HFFc6 (cell line): ENCODE measurements around the gene NUBP2. TPM values are rescaled to one million over a fixed set of nuclear protein-coding genes. Genes with fewer than 3 reads are reported as not detected.

Experiments
- DNase-seq: peaks from one replicate; pipeline ENCODE4 v3.0.0-alpha.2; 2018
- H3K27ac Mint-ChIP-seq: 2 replicates; pipeline ENCODE4 v1.8.0; 2020; ENCODE audit warnings: mild to moderate bottlenecking, mixed read lengths
- H3K27me3 Mint-ChIP-seq: 2 replicates; pipeline ENCODE4 v1.8.0; 2021; ENCODE audit warnings: mild to moderate bottlenecking, moderate library complexity, mixed read lengths; ENCODE audit not compliant: insufficient read depth
- H3K36me3 Mint-ChIP-seq: 2 replicates; pipeline ENCODE4 v1.8.0; 2021; ENCODE audit warnings: low read depth, mixed read lengths
- H3K4me1 Mint-ChIP-seq: 2 replicates; pipeline ENCODE4 v1.8.0; 2020; ENCODE audit warnings: low read depth, mixed read lengths
- H3K4me3 Mint-ChIP-seq: 2 replicates; pipeline ENCODE4 v1.8.0; 2020; ENCODE audit warnings: mild to moderate bottlenecking, moderate library complexity, mixed read lengths
- H3K9me3 Mint-ChIP-seq: 2 replicates; pipeline ENCODE4 v1.8.0; 2020; ENCODE audit warnings: mild to moderate bottlenecking, mixed read lengths
- total RNA-seq, 6 experiments: library from RNA; stranded (reverse); fragmentation: NEBNext Ultra II Directional; extraction: Animal tissue kit (Norgen Biotek cat#: 25700); gene quantifications; 2 replicates in 1 of 6; 3 replicates in 5 of 6; pipeline ENCODE4 v1.2.3, GENCODE V29; 2021
- TF ChIP-seq, protein P1 (sequence below): fragments of 200-600 bp; sonication (generic); IDR thresholded peaks from 2 replicates; pipeline ENCODE4 v1.5.0; 2021; ENCODE audit warnings: antibody characterized with exemption, mild to moderate bottlenecking

Gene NUBP2
- total RNA-seq, 6 experiments from 2014 or later: 41.5 to 53.8 (median 43.5) TPM

- peaks cover 18% of the 10 kb centered on the region for H3K4me1 Mint-ChIP-seq
- peaks cover 6% of the 10 kb centered on the region for H3K36me3 Mint-ChIP-seq
- DNase-seq: no peak
- TF ChIP-seq, protein P1, sequence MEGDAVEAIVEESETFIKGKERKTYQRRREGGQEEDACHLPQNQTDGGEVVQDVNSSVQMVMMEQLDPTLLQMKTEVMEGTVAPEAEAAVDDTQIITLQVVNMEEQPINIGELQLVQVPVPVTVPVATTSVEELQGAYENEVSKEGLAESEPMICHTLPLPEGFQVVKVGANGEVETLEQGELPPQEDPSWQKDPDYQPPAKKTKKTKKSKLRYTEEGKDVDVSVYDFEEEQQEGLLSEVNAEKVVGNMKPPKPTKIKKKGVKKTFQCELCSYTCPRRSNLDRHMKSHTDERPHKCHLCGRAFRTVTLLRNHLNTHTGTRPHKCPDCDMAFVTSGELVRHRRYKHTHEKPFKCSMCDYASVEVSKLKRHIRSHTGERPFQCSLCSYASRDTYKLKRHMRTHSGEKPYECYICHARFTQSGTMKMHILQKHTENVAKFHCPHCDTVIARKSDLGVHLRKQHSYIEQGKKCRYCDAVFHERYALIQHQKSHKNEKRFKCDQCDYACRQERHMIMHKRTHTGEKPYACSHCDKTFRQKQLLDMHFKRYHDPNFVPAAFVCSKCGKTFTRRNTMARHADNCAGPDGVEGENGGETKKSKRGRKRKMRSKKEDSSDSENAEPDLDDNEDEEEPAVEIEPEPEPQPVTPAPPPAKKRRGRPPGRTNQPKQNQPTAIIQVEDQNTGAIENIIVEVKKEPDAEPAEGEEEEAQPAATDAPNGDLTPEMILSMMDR: no peak
- peaks cover 3% of the 10 kb centered on the region; the same call in 1 of the 2 replicates for H3K27me3 Mint-ChIP-seq
- no peak overlapping the region for H3K27ac Mint-ChIP-seq
- no peak overlapping the region for H3K4me3 Mint-ChIP-seq
- H3K9me3 Mint-ChIP-seq: no peaks in the 10 kb centered on the region
These were observed 40.0 kb downstream of the NUBP2 start for GRCh38 chr16:1822801-1823200.

GRCh38 chr16:1823821-1824220 lies 41.1 kb downstream of the NUBP2 start:
- TF ChIP-seq, protein P1: peak; percentile 60
- no peak overlapping the region for H3K27ac Mint-ChIP-seq
- peak; percentile 64 for DNase-seq
- no peak overlapping the region for H3K4me3 Mint-ChIP-seq
- H3K4me1 Mint-ChIP-seq: peaks cover 26% of the 10 kb centered on the region
- no peaks in the 10 kb centered on the region for H3K9me3 Mint-ChIP-seq
- H3K27me3 Mint-ChIP-seq: peaks cover 3% of the 10 kb centered on the region; the same call in 1 of the 2 replicates
- peaks cover 6% of the 10 kb centered on the region for H3K36me3 Mint-ChIP-seq

DNA sequence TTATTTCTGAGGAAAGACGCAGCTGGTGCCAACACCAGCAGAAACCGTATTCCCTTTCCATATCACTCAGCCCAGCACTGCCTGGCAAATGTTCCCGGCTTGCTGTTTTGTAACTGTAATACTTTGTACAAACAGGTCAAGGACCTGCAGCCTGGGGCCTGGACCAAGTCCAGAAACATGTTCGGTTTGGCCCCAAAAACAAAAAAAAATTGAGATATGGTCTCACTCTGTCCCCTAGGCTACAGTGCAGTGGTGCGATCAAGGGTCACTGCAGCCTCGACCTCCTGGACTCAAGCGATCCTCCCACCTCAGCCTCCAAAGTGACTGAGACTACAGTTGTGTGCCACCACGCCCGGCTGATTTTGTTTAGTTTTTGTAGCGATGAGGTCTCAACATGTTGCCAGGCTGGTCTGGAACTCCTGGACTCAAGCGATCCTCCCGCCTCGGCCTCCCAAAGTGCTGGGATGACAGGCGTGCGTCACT lies 42.7 kb downstream of the NUBP2 start:
- Mint-ChIP-seq H3K27me3 (peaks cover 3% of the 10 kb centered on the region; the same call in 1 of the 2 replicates), H3K4me3 (peak overlapping the region; percentile 81), H3K36me3 (peaks cover 6% of the 10 kb centered on the region), H3K4me1 (peaks cover 33% of the 10 kb centered on the region), H3K9me3 (no peaks in the 10 kb centered on the region), H3K27ac (no peak overlapping the region)
- no peak for DNase-seq
- TF ChIP-seq, protein P1: no peak

DNA sequence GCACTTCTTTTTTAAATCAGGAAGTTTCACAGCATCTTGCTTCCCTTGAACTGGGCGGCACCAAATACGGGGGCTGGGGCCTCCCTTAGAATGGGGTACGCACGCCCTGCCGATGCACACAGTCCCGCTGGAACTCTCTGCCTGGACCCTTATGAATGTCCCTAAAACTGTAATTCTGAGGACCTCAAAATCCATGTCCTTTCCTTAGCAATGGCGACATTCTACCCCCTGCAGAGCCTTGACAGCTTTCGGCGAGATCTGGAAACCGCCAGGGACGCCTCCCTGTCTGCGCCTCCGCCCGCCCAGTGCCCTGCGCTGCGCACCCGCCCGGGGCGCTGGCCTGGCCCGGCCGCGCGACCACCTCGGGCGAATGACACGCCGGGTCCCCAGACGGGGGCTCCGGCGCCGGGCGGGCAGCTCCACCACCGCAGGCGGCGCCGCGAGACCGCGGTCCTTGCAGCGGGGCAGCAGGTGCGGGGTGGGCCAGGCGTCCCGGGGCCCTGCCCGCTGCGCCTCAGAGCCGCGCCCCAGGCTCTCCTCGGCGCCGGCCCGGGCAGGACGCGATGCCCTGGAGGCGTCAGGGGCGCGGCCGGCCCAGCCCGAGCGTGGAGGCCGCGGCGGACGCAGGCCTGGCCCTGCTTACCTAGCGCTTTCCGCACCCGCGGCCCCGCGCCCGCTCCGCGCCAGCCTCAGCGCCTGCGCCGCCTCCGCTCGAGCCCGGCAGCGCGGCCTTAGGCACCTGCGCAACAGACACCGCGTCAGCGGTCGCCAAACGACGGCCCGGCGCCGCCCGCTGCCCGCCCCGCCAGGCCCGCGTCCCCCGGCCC lies 43.3 kb downstream of the NUBP2 start:
- peak overlapping the region; percentile 81 for H3K4me3 Mint-ChIP-seq
- H3K27me3 Mint-ChIP-seq: peaks cover 3% of the 10 kb centered on the region; the same call in 1 of the 2 replicates
- H3K9me3 Mint-ChIP-seq: no peaks in the 10 kb centered on the region
- H3K36me3 Mint-ChIP-seq: peaks cover 6% of the 10 kb centered on the region
- H3K27ac Mint-ChIP-seq: no peak overlapping the region
- TF ChIP-seq, protein P1: peak; percentile 11; the same call in 1 of the 2 replicates
- peaks cover 33% of the 10 kb centered on the region for H3K4me1 Mint-ChIP-seq
- peak; percentile 6 for DNase-seq

DNA sequence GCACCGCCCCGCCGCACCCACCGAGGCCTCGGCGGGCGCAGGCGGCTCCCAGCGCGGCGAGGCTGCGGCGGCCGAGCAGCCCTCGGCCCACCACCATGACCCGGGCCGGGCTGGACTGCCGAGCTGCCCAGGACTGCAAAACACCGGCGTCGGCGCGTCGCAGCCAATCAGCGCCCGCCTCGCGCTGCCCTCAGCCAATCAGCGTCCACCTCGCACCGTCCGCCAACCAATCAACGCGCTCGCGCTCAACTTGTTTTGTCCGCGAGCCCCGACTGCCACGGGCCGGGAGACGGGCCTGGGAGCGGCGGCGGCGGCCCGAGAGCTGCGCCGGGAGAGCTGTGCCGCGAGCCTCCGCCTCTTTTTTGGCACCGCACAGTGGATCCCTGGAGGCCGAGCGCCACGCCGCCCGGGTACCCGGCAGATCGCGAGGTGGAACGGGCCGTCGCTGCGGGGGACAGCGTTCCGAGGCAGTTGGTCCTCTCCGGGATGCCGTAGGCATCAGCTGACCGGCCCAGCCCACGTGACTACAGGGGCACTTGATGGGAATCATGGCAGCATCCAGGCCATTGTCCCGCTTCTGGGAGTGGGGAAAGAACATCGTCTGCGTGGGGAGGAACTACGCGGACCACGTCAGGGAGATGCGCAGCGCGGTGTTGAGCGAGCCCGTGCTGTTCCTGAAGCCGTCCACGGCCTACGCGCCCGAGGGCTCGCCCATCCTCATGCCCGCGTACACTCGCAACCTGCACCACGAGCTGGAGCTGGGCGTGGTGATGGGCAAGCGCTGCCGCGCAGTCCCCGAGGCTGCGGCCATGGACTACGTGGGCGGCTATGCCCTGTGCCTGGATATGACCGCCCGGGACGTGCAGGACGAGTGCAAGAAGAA lies 44.2 kb downstream of the NUBP2 start, which contains the start of the genes FAHD1 and HAGH:
Gene FAHD1 (plus strand): TSS at position 516 of the 883 bp plus-strand sequence. CDS start 33 bp downstream, at position 549.
Gene HAGH (minus strand): TSS at position 135 of the 883 bp plus-strand sequence. CDS start 38 bp downstream, at position 97.
- H3K4me3 Mint-ChIP-seq: peak within 1 kb of the TSS; percentile 97
- peak within 1 kb of the TSS; percentile 88 for H3K27ac Mint-ChIP-seq
- peak; percentile 92 for DNase-seq
- peaks cover 6% of the 10 kb centered on the region for H3K36me3 Mint-ChIP-seq
- H3K4me1 Mint-ChIP-seq: peaks cover 33% of the 10 kb centered on the region
- peaks cover 3% of the 10 kb centered on the region; the same call in 1 of the 2 replicates for H3K27me3 Mint-ChIP-seq
- no peaks in the 10 kb centered on the region for H3K9me3 Mint-ChIP-seq
- TF ChIP-seq, protein P1: no peak
